ENCODE results near the gene SYT5. TPM values are rescaled to one million over a fixed set of nuclear protein-coding genes. Genes with fewer than 3 reads are reported as not detected.

SYT5 gene
- total RNA-seq, 1 experiment from 2014 or later = 1.3 TPM

DNA sequence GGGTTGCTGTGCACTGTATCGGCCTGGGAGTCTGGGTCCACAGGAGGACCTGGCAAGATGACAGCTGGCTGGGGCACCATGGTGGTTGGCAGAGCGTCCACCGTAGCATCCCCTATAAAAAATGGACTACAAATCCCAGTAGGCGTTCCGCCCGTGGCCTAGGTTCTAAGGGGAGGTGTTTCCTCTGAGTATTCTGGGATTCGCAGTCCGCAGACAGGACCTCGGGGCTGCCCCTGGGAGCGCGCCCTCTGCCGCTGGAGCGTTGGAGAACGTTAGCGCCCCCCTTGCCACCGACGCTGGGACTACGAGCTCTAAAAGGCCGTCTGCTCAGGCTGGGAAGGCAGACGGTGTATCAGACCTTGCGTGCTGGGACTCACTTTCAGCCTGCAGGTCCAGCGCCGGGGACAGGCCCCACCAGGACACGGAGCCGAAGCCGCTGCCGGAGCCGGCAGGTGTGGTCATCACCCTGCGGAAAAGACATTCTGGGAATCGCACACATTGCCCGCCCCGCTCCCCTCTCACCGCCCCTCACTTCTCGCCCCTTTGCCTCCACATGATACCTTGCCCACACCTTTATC is 14.0 kb downstream of the SYT5 start:
- BruUV-seq (replicated peaks) = TSS peak; percentile 63
- Histone ChIP-seq H3K9me3 (ENCODE audit: insufficient read depth, low read depth) (no peaks in the 10 kb centered on the region), H3K79me2 (ENCODE audit: low read depth) (no peaks in the 10 kb centered on the region), H3K4me3 (peak overlapping the region; percentile 70), H3K27ac (no peak overlapping the region), H2AFZ (peak overlapping the region; percentile 93), H3K4me2 (peak overlapping the region; percentile 78), H3K9me2 (ENCODE audit: insufficient read depth) (no peaks in the 10 kb centered on the region), H3F3A (ENCODE audit: insufficient read depth, low read depth) (peaks cover 22% of the 10 kb centered on the region), H3K4me1 (replicated peaks; ENCODE audit: insufficient read depth) (peaks cover 13% of the 10 kb centered on the region), H3K36me3 (ENCODE audit: low read depth) (no peaks in the 10 kb centered on the region), H4K20me1 (ENCODE audit: insufficient read depth) (no peaks in the 10 kb centered on the region), H3K27me3 (ENCODE audit: insufficient read depth, low read depth) (no peaks in the 10 kb centered on the region)
- CTCF ChIA-PET = interaction anchor here (0.5 to 2.3 kb wide), 8 partner anchors 19 to 689 kb away, joined by 3 to 16 read pairs (median 6); no protein-coding TSS in a partner anchor
- no peak for TF ChIP-seq EZH2 (IDR thresholded peaks at IDR 0.05; ENCODE audit: low read depth)
- TF ChIP-seq, protein P1, sequence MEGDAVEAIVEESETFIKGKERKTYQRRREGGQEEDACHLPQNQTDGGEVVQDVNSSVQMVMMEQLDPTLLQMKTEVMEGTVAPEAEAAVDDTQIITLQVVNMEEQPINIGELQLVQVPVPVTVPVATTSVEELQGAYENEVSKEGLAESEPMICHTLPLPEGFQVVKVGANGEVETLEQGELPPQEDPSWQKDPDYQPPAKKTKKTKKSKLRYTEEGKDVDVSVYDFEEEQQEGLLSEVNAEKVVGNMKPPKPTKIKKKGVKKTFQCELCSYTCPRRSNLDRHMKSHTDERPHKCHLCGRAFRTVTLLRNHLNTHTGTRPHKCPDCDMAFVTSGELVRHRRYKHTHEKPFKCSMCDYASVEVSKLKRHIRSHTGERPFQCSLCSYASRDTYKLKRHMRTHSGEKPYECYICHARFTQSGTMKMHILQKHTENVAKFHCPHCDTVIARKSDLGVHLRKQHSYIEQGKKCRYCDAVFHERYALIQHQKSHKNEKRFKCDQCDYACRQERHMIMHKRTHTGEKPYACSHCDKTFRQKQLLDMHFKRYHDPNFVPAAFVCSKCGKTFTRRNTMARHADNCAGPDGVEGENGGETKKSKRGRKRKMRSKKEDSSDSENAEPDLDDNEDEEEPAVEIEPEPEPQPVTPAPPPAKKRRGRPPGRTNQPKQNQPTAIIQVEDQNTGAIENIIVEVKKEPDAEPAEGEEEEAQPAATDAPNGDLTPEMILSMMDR (conservative IDR thresholded peaks at IDR 0.05) = peak; percentile 85
- intact Hi-C loops (cut with micrococcal nuclease; ENCODE audit: unreplicated experiment) = loop anchor here (1.0 to 10.0 kb wide), 9 partner anchors 23 to 491 kb away; partner anchors contain the start of genes FIZ1, KMT5C, PPP1R12C and RPL28
- POLR2A ChIA-PET (ENCODE audit: unreplicated experiment) = interaction anchor here (0.6 to 1.4 kb wide), 7 partner anchors 10 to 473 kb away, joined by 3 to 14 read pairs (median 5); partner anchors contain the start of genes HSPBP1 and PPP6R1
- DNase-seq = peak; percentile 82 to 89

DNA sequence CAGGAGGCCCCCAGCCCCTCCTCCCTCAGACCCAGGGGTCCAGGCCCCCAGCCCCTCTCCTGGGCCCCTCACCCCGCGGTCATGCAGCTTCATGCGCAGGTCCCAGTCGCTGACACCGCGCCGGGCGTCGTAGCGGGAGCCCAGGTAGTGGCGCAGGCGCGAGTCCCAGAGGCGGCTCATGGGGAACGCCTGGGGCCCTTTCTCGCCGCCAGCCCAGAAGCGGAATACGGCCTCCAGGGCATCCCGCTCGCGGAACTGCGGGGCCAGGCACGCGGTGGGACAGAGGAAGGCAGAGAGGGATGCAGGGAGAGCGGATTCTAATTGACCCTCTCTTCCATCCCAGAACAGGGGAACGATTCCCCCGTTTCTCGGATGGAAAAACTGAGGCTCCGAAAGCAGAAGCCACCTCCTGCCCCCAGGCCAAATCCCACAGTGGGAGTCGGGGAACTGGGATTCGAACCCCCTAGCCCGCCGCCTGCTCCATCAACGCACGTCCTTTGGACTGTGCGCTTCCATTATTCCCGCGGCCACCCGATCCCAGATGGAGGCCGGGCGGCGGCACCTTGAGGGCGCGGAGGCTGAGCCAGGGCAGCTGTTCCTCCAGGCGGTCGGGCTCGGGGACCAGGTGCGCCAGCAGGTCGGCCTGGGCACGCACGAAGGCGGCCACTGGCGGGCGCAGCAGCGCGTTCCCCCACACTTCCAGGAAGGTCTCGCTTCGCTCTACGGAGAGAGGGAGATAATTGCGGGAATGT is 18.3 kb downstream of the SYT5 start:
- Histone ChIP-seq H3K36me3 (ENCODE audit: low read depth) (no peaks in the 10 kb centered on the region), H3K27me3 (ENCODE audit: insufficient read depth, low read depth) (no peaks in the 10 kb centered on the region), H3K9me2 (ENCODE audit: insufficient read depth) (no peaks in the 10 kb centered on the region), H4K20me1 (ENCODE audit: insufficient read depth) (no peaks in the 10 kb centered on the region), H3K79me2 (ENCODE audit: low read depth) (no peaks in the 10 kb centered on the region), H3K4me3 (no peak overlapping the region), H3K9me3 (ENCODE audit: insufficient read depth, low read depth) (no peaks in the 10 kb centered on the region), H3F3A (ENCODE audit: insufficient read depth, low read depth) (peaks cover 34% of the 10 kb centered on the region), H3K4me2 (no peak overlapping the region), H3K27ac (no peak overlapping the region), H3K4me1 (replicated peaks; ENCODE audit: insufficient read depth) (peaks cover 26% of the 10 kb centered on the region), H2AFZ (no peak overlapping the region)
- intact Hi-C loops (cut with micrococcal nuclease; ENCODE audit: unreplicated experiment) = loop anchor here (10.0 kb wide), 2 partner anchors 223 to 487 kb away; partner anchors contain the start of genes RPL28 and TMEM238
- BruUV-seq (replicated peaks) = no TSS peak
- no peak for TF ChIP-seq EZH2 (IDR thresholded peaks at IDR 0.05; ENCODE audit: low read depth)
- TF ChIP-seq, protein P1 (conservative IDR thresholded peaks at IDR 0.05) = no peak
- CTCF ChIA-PET = no interaction called here
- no peak for DNase-seq
- POLR2A ChIA-PET (ENCODE audit: unreplicated experiment) = no interaction called here

DNA sequence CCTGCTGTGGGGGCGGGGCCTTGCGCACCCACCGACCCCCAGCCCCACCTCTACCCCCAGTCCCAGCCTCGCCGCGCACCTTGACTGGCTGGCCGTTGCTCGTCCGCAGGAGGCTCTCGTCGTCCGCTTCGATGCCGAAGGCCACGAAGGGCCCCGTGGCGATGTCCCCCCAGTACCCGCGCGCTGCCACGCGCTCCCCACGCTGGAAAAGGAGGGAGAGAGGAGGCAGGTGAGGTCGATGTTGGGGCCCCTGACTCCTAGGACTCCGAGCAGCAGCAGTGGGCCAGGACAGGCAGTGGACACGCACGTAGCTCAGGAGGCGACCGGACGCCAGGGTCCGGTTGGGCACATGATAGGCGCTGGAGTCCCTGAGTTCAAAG is 19.1 kb downstream of the SYT5 start:
- no peaks in the 10 kb centered on the region for H3K79me2 ChIP-seq (ENCODE audit: low read depth)
- BruUV-seq (replicated peaks) = no TSS peak
- ChIA-PET POLR2A (ENCODE audit: unreplicated experiment) (interaction anchor here (0.5 kb wide), 1 partner anchor 10 kb away, joined by 3 read pairs; no protein-coding TSS in a partner anchor), CTCF (interaction anchor here (0.6 to 3.5 kb wide), 9 partner anchors 14 to 1243 kb away, joined by 3 to 47 read pairs (median 5); partner anchors contain the start of gene TMEM238)
- H3K4me3 ChIP-seq = no peak overlapping the region
- H2AFZ ChIP-seq = no peak overlapping the region
- no peaks in the 10 kb centered on the region for H4K20me1 ChIP-seq (ENCODE audit: insufficient read depth)
- peaks cover 26% of the 10 kb centered on the region for H3K4me1 ChIP-seq (replicated peaks; ENCODE audit: insufficient read depth)
- no peak overlapping the region for H3K27ac ChIP-seq
- no peak for TF ChIP-seq EZH2 (IDR thresholded peaks at IDR 0.05; ENCODE audit: low read depth)
- TF ChIP-seq, protein P1 (conservative IDR thresholded peaks at IDR 0.05) = no peak
- peaks cover 34% of the 10 kb centered on the region for H3F3A ChIP-seq (ENCODE audit: insufficient read depth, low read depth)
- H3K27me3 ChIP-seq (ENCODE audit: insufficient read depth, low read depth) = no peaks in the 10 kb centered on the region
- no peaks in the 10 kb centered on the region for H3K9me3 ChIP-seq (ENCODE audit: insufficient read depth, low read depth)
- no peaks in the 10 kb centered on the region for H3K9me2 ChIP-seq (ENCODE audit: insufficient read depth)
- no peaks in the 10 kb centered on the region for H3K36me3 ChIP-seq (ENCODE audit: low read depth)
- intact Hi-C loops (cut with micrococcal nuclease; ENCODE audit: unreplicated experiment) = loop anchor here (1.0 to 10.0 kb wide), 4 partner anchors 15 to 486 kb away; partner anchors contain the start of genes RPL28 and TMEM238
- no peak overlapping the region for H3K4me2 ChIP-seq
- no peak for DNase-seq

Measured in PC-9 (cell line).